Mesodermal cell (in vitro differentiated cells): ENCODE data around the gene ADAMTS10.
"Not testable (repeated sequence)": the region's sequence is repeated elsewhere in the genome, so short reads cannot be mapped to it uniquely, and the experiment has no call there.

ENCODE experiments used
- H3K27ac ChIP-seq: 2 replicates; pipeline ENCODE4 v1.7.0; 2013; ENCODE audit warnings: mild to moderate bottlenecking, low read depth, low read length, moderate library complexity; ENCODE audit not compliant: severe bottlenecking
- H3K36me3 ChIP-seq: 2 replicates; pipeline ENCODE4 v1.7.1; 2013; ENCODE audit warnings: mild to moderate bottlenecking, low read length, moderate library complexity; ENCODE audit not compliant: control insufficient read depth, insufficient read depth
- H3K4me1 ChIP-seq: one replicate; pipeline ENCODE4 v1.7.1; 2013; ENCODE audit warnings: mild to moderate bottlenecking, low read length; ENCODE audit not compliant: insufficient read depth, control insufficient read depth, poor library complexity, severe bottlenecking
- H3K4me3 ChIP-seq: 2 replicates; pipeline ENCODE4 v1.7.0; 2013; ENCODE audit warnings: low read length, control low read depth, mild to moderate bottlenecking; ENCODE audit not compliant: insufficient read depth, poor library complexity, severe bottlenecking; ENCODE audit errors: extremely low read depth
- H3K9me3 ChIP-seq: 2 replicates; pipeline ENCODE4 v1.7.1; 2013; ENCODE audit warnings: mild to moderate bottlenecking, low read length, moderate library complexity; ENCODE audit not compliant: control insufficient read depth
- WGBS, 2 experiments: methylation state at CpG; one replicate each; pipeline ENCODE4 v1.1.5; 2013; ENCODE audit warnings: missing lambda C conversion rate in 2 of 2; ENCODE audit not compliant: insufficient coverage in 2 of 2; 5-methylcytosine and 5-hydroxymethylcytosine counted together

Gene ADAMTS10

GRCh38 chr19:8641221-8641907 lies 30.8 kb upstream of the ADAMTS10 start:
- Histone ChIP-seq H3K4me3 (no peak overlapping the region), H3K4me1 (no peaks in the 10 kb centered on the region), H3K36me3 (no peaks in the 10 kb centered on the region), H3K9me3 (no peaks in the 10 kb centered on the region), H3K27ac (no peak overlapping the region)
- 93 to 100% methylated on average over 1 to 2 of the region's 2 CpGs for WGBS, 2 experiments

GRCh38 chr19:8640402-8641004 lies 30.0 kb upstream of the ADAMTS10 start:
- H3K27ac ChIP-seq, result no peak overlapping the region
- no peaks in the 10 kb centered on the region for H3K36me3 ChIP-seq
- 89 to 90% methylated on average over 10 of the region's 12 CpGs for WGBS, 2 experiments
- H3K4me1 ChIP-seq, result no peaks in the 10 kb centered on the region
- H3K9me3 ChIP-seq, result no peaks in the 10 kb centered on the region
- H3K4me3 ChIP-seq, result no peak overlapping the region

GRCh38 chr19:8639821-8640401 lies 29.4 kb upstream of the ADAMTS10 start:
- no peaks in the 10 kb centered on the region for H3K9me3 ChIP-seq
- H3K36me3 ChIP-seq, result no peaks in the 10 kb centered on the region
- WGBS, 2 experiments, result 41 to 43% methylated on average over 7 of the region's 8 CpGs
- H3K4me3 ChIP-seq, result no peak overlapping the region
- H3K4me1 ChIP-seq, result no peaks in the 10 kb centered on the region
- no peak overlapping the region for H3K27ac ChIP-seq

- Histone ChIP-seq H3K4me3 (no peak overlapping the region), H3K9me3 (no peaks in the 10 kb centered on the region), H3K27ac (no peak overlapping the region), H3K4me1 (no peaks in the 10 kb centered on the region), H3K36me3 (no peaks in the 10 kb centered on the region)
- WGBS, 2 experiments, result 95% methylated on average over 13 to 21 of the region's 21 CpGs
Observed at GRCh38 chr19:8638078-8638619, 27.6 kb upstream of the ADAMTS10 start.

- not testable (repeated sequence) for H3K27ac ChIP-seq, H3K4me3 ChIP-seq, H3K9me3 ChIP-seq, H3K4me1 ChIP-seq, H3K36me3 ChIP-seq
- WGBS, 2 experiments, result 95 to 100% methylated on average over 4 of the region's 4 CpGs
Observed at GRCh38 chr19:8637070-8637469, 26.6 kb upstream of the ADAMTS10 start.

- WGBS, 2 experiments, result 92% methylated on average over 4 of the region's 8 CpGs
- no peaks in the 10 kb centered on the region for H3K9me3 ChIP-seq
- H3K4me1 ChIP-seq, result peaks cover 8% of the 10 kb centered on the region
- no peak overlapping the region for H3K4me3 ChIP-seq
- H3K36me3 ChIP-seq, result no peaks in the 10 kb centered on the region
- no peak overlapping the region for H3K27ac ChIP-seq
Observed at GRCh38 chr19:8635422-8635821, 24.9 kb upstream of the ADAMTS10 start.

- H3K36me3 ChIP-seq, result no peaks in the 10 kb centered on the region
- H3K9me3 ChIP-seq, result no peaks in the 10 kb centered on the region
- no peak overlapping the region for H3K4me3 ChIP-seq
- peak overlapping the region; percentile 53 for H3K27ac ChIP-seq
- H3K4me1 ChIP-seq, result peaks cover 8% of the 10 kb centered on the region
- 22 to 40% methylated on average over 4 to 8 of the region's 11 CpGs for WGBS, 2 experiments
Observed at GRCh38 chr19:8631425-8631819, 20.9 kb upstream of the ADAMTS10 start.

- 51 to 75% methylated on average over 5 of the region's 6 CpGs for WGBS, 2 experiments
- Histone ChIP-seq H3K36me3 (no peaks in the 10 kb centered on the region), H3K4me3 (no peak overlapping the region), H3K4me1 (peaks cover 8% of the 10 kb centered on the region), H3K9me3 (no peaks in the 10 kb centered on the region), H3K27ac (peak overlapping the region; percentile 53)
Observed at GRCh38 chr19:8630796-8631424, 20.4 kb upstream of the ADAMTS10 start.

GRCh38 chr19:8629996-8630683 lies 19.6 kb upstream of the ADAMTS10 start, which contains the start of gene NFILZ:
NFILZ (plus strand) TSS chr19:8630633; CDS start chr19:8676766, 46,133 bp downstream.
- WGBS, 2 experiments, result 91 to 92% methylated on average over 10 of the region's 11 CpGs
- Histone ChIP-seq H3K4me3 (no peak within 1 kb of the TSS), H3K9me3 (no peaks in the 10 kb centered on the region), H3K36me3 (no peaks in the 10 kb centered on the region), H3K27ac (peak within 1 kb of the TSS; percentile 53), H3K4me1 (peaks cover 8% of the 10 kb centered on the region)

GRCh38 chr19:8629184-8629583 lies 18.7 kb upstream of the ADAMTS10 start:
- WGBS, 2 experiments, result 71 to 91% methylated on average over 1 of the region's 2 CpGs
- Histone ChIP-seq H3K27ac (no peak overlapping the region), H3K9me3 (no peaks in the 10 kb centered on the region), H3K4me3 (no peak overlapping the region), H3K4me1 (peaks cover 8% of the 10 kb centered on the region), H3K36me3 (no peaks in the 10 kb centered on the region)
